Gastroesophageal sphincter (tissue), 4 donors: Measurements from ENCODE around the gene SPINK4. TPM values are rescaled to one million over a fixed set of nuclear protein-coding genes. Genes with fewer than 3 reads are reported as not detected.

Source experiments
- ATAC-seq: fragments of 150-250 bp; one replicate; pipeline ENCODE4 v1.9.1; 2016; ENCODE audit warnings: mild to moderate bottlenecking, moderate library complexity
- H3K27ac ChIP-seq, 4 donors: fragments of 200-600 bp; sonication (generic) in 3 of 4; 1 replicate in 3 of 4; 2 replicates in 1 of 4; pipeline ENCODE4 v1.5.1; 2016 to 2019
- H3K27me3 ChIP-seq: fragments of 200-600 bp; sonication (generic); one replicate; pipeline ENCODE4 v1.5.1; 2019
- H3K36me3 ChIP-seq, 2 donors: fragments of 200-600 bp; sonication (generic); one replicate each; pipeline ENCODE4 v1.5.1; 2019; ENCODE audit warnings: control low read depth in 1 of 2
- H3K4me1 ChIP-seq, 3 donors: fragments of 200-600 bp; sonication (generic); 1 replicate in 2 of 3; 2 replicates in 1 of 3; pipeline ENCODE4 v1.5.1; 2016 to 2019; ENCODE audit warnings: control low read depth in 2 of 3
- H3K4me3 ChIP-seq, 2 donors: fragments of 200-600 bp; sonication (generic); one replicate each; pipeline ENCODE4 v1.5.1; 2019; ENCODE audit warnings: mild to moderate bottlenecking in 1 of 2, moderate library complexity in 1 of 2
- H3K9me3 ChIP-seq, 3 donors: fragments of 200-600 bp; sonication (generic); one replicate each; pipeline ENCODE4 v1.5.1; 2017 to 2019; ENCODE audit warnings: control low read depth in 2 of 3
- CTCF ChIP-seq, 4 experiments: fragments of 200-600 bp in 2 of 4; fragments of 450-650 bp in 2 of 4; sonication (generic) in 1 of 4; IDR thresholded peaks; one replicate each; pipeline ENCODE4 v1.5.1; 2017 to 2019; ENCODE audit warnings: antibody characterized with exemption in 4 of 4, mild to moderate bottlenecking in 2 of 4, moderate library complexity in 2 of 4
- EP300 ChIP-seq: sonication (generic); formaldehyde crosslinking; IDR thresholded peaks from one replicate; pipeline ENCODE4 v1.6.1; 2017; ENCODE audit warnings: antibody characterized with exemption, mild to moderate bottlenecking
- POLR2A ChIP-seq, 2 donors: fragments of 450-650 bp; IDR thresholded peaks; one replicate each; pipeline ENCODE4 v1.6.1; 2017; ENCODE audit warnings: antibody characterized with exemption in 2 of 2, mild to moderate bottlenecking in 2 of 2, moderate library complexity in 1 of 2
- POLR2AphosphoS5 ChIP-seq: sonication (generic); formaldehyde crosslinking; IDR thresholded peaks from one replicate; pipeline ENCODE4 v1.6.1; 2017; ENCODE audit warnings: antibody characterized with exemption
- WGBS, 2 donors: methylation state at CpG; one replicate each; pipeline ENCODE4 v1.1.5; 2018; ENCODE audit warnings: low coverage in 1 of 2; 5-methylcytosine and 5-hydroxymethylcytosine counted together
- total RNA-seq, 4 donors: library from RNA; depleted of rRNA; stranded (reverse); fragments of >200 nt; gene quantifications; one replicate each; pipeline ENCODE4 v1.1.0, GENCODE V29; 2016

Gene SPINK4
- total RNA-seq, 4 donors from 2014 or later: not detected

GRCh38 chr9:33260372-33260771 is 20.4 kb downstream of the SPINK4 start:
- no peak overlapping the region for H3K27ac ChIP-seq
- ATAC-seq: no peak
- H3K36me3 ChIP-seq: peaks cover 9 to 72% of the 10 kb centered on the region in 2 donors
- H3K27me3 ChIP-seq: no peaks in the 10 kb centered on the region
- TF ChIP-seq POLR2A (IDR thresholded peaks at IDR 0.05): no peak
- WGBS, 2 donors: 70 to 80% methylated on average over 1 of the region's 1 CpG
- H3K4me1 ChIP-seq: peaks cover under 1 to 24% (median 7%) of the 10 kb centered on the region in 3 donors
- H3K4me3 ChIP-seq: no peak overlapping the region
- H3K9me3 ChIP-seq: no peaks in the 10 kb centered on the region

GRCh38 chr9:33263131-33264002 is 23.4 kb downstream of the SPINK4 start:
- peaks cover 7 to 46% (median 15%) of the 10 kb centered on the region in 3 donors for H3K4me1 ChIP-seq
- peak overlapping the region in 3 of 4 donors; percentile 92 to 97 (median 96) for H3K27ac ChIP-seq
- ATAC-seq: no peak
- TF ChIP-seq CTCF (IDR thresholded peaks at IDR 0.05) (no peak), EP300 (no peak), POLR2AphosphoS5 (no peak), POLR2A (IDR thresholded peaks at IDR 0.05) (no peak)
- WGBS, 2 donors: 16 to 24% methylated on average over 5 to 6 of the region's 25 CpGs
- H3K27me3 ChIP-seq: no peaks in the 10 kb centered on the region
- H3K36me3 ChIP-seq: peaks cover 0 to 62% of the 10 kb centered on the region in 2 donors
- H3K4me3 ChIP-seq: peak overlapping the region; percentile 69 to 96
- no peaks in the 10 kb centered on the region for H3K9me3 ChIP-seq

- TF ChIP-seq POLR2A (IDR thresholded peaks at IDR 0.05): no peak
- TF ChIP-seq CTCF (IDR thresholded peaks at IDR 0.05): no peak
- TF ChIP-seq EP300: no peak
- Histone ChIP-seq H3K4me1 (peaks cover 7 to 46% (median 15%) of the 10 kb centered on the region in 3 donors), H3K36me3 (peaks cover 0 to 62% of the 10 kb centered on the region in 2 donors), H3K27me3 (no peaks in the 10 kb centered on the region), H3K4me3 (peak overlapping the region; percentile 69 to 96), H3K9me3 (no peaks in the 10 kb centered on the region), H3K27ac (peak overlapping the region; percentile 78 to 97 (median 94))
- 1% methylated on average over 23 of the region's 37 CpGs; no CpG with 5 or more reads in 1 of the 2 donors for WGBS, 2 donors
- ATAC-seq: peak; percentile 16
Observed at GRCh38 chr9:33264003-33264472, 24.1 kb downstream of the SPINK4 start.

GRCh38 chr9:33264473-33265177 is 24.7 kb downstream of the SPINK4 start, which contains the start of the genes BAG1 and CHMP5:
TSS of gene BAG1 (minus strand) at chr9:33264708.
TSS of gene CHMP5 (plus strand) at chr9:33265049. CDS start at chr9:33265079, 30 bp downstream.
- H3K4me1 ChIP-seq: peaks cover 7 to 46% (median 15%) of the 10 kb centered on the region in 3 donors
- 0% methylated on average over 16 of the region's 67 CpGs; no CpG with 5 or more reads in 1 of the 2 donors for WGBS, 2 donors

More at GRCh38 chr9:33264473-33265177, 24.7 kb downstream of the SPINK4 start, which contains the start of the genes BAG1 and CHMP5:
- peak; percentile 97 for ATAC-seq
- peaks cover 0 to 62% of the 10 kb centered on the region in 2 donors for H3K36me3 ChIP-seq
- H3K9me3 ChIP-seq: no peaks in the 10 kb centered on the region
- peak within 1 kb of the TSS; percentile 96 to 97 for H3K4me3 ChIP-seq
- H3K27me3 ChIP-seq: no peaks in the 10 kb centered on the region
- peak within 1 kb of the TSS; percentile 92 to 97 (median 96) for H3K27ac ChIP-seq
- no peak for TF ChIP-seq EP300
- TF ChIP-seq POLR2AphosphoS5: peak; percentile 64
- TF ChIP-seq CTCF (IDR thresholded peaks at IDR 0.05): peak in 3 of 4 experiments; percentile 7 to 46 (median 32)
- peak; percentile 82 to 83 for TF ChIP-seq POLR2A (IDR thresholded peaks at IDR 0.05)
